Activated CD8-positive, alpha-beta memory T cell treated with anti-CD3 and anti-CD28 coated beads for 1 hour (primary cell): ENCODE data around the gene PROZ.

Experiments used
- DNase-seq, 2 donors: peaks; one replicate each; pipeline ENCODE4 v3.0.0-alpha.2; 2020; ENCODE audit warnings: low read depth in 1 of 2; ENCODE audit errors: extremely low read depth in 1 of 2

PROZ gene

DNA sequence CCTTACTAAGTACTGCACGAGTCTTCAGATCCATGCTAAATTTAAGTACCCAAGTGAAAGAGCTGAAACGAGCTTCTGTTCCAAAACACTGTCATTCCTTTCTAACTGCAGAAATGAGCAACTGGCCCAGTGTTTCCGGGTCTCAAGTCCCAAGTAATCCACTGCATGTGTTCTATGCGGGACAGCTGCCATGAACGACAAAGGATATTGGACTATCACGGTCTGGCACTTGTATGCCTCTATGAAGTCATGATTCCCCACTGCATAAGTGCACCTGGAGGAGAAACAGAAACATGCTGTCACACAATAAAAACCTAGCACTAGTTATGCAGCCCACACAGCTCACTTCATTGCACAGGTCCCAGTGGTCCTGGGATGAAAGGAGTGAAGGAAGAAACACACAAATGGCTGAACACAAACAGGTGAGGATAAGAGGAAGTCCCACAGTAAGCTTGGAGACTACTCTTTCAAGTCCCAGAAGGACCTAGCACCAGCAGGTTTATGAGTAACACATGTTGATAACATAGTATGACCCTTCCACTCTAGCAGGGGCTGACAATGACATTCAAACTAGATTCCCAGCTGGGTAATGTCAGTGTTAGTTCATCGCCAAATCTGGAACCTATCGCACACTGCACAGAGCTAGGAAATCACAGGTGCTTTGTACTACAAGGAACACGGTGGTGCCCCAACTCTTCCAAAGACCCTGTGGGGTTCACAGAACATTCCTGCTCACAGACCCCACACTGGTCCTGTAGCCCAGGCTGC lies 38.7 kb downstream of the PROZ start:
- no peak for DNase-seq

DNA sequence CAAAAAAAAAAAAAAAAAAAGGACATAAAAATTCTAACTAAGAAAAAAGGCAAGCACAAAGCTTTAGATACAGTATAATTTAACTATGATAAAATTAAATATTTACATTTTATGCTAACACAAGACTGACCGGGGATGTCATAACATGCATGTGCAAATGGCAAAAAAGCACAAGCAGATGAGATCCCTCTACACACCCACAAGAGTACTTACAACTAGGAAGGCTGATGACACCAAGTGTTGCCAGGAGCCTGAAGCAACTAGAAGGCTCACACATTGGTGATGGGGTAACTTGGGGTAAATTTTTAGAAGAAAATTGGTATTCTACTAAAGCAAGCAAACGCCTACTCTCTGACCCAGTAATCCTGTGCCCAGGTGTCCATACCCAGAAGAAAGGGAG lies 43.4 kb downstream of the PROZ start:
- DNase-seq = no peak

DNA sequence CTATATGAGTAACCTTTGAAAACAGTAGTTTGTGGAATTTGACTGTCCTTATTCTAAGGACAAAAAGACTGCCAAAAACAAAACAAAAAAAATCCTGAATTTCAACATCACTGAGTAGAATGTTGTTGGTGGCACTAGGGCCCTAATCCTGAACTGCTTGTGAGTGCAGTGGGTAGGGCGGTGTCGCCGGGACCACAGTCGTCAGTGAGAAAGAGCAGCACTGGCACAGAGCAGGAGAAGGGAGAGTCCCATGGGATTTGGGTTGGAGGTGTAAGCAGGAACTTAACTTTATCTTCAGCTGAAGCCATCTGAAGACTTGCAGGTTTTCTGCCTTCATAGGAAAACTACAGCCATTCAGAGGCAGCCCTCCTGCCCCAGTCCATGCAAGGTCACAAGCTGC lies 44.5 kb downstream of the PROZ start:
- DNase-seq = no peak

DNA sequence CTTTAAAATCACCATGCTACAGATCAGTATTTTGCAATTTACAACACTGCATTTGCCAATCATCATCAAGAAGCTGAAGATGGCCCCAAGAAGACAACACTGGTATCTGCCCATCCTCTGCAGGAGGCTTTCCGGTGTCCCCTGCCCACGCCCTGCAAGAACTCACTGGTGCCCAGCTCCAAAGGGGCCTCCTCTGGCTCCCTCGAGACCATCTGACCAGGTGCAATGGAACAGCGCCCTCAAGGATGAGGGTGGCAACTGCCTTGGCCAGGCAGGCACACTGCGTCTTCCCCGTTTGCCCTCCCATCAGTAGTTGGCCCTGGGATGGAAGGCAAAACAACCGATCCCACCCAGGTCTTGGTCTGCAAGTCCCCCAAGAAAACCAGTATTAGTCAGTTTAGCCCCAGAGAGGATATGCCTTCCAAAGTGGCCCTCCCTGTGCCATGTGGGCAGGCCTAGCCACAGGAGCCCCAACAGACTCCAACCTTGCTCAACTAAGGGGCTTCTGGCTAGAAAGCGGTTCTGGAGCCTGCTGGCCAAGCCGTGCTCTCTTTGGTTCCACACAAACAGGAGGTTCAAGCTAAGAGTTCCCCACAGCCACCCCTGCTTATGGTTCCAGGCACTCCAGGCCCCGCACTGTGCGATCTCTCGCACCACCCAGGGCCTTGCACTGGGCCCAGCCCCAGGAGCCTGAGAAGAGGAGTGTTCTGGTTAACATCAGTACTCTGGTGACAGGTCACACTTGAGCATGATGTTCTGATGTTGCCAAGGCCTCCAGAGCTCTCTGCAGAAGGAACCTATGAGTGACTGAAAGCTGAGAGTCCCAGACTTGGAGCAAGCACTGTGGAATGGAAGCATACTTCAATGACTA lies 45.3 kb downstream of the PROZ start:
- DNase-seq = no peak

DNA sequence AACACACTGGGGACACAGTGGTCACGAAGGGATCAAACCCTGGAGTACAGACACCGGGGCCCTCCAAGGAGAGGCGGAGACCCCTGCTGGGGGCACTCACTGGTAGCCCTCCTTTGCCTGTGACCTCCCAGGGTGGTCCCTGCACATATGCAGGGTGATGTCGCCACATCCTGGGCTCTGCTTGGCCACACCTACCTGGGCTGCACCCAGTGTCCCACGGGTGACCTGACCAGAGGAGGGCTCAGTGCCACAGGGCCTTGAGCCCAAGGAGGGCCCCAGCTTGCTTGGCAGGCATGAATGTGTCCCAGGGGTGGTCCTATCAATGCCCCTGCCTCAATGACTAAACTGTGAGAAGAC lies 45.9 kb downstream of the PROZ start:
- no peak for DNase-seq

DNA sequence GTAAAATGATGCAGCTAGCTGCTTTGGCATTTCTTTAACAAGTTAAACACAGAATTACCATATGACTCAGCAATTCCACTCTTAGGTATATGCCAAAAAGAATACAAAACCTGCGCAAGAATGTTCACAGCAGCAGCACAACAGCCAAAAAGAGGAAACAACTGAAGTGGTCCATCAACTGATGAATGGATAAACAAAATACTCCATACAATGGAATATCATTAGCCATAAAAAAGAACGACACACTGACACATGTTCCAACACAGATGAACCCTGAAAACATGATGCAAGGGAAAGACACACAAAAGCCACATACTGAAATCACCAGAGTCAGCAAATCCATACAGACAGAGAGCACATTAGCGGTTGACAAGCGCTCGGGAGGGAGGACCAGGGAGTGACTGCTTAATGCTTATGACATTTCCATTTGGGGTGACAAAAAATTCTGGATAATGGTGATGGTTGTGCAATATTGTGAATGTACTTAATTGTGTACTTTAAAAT lies 47.0 kb downstream of the PROZ start:
- no peak for DNase-seq

DNA sequence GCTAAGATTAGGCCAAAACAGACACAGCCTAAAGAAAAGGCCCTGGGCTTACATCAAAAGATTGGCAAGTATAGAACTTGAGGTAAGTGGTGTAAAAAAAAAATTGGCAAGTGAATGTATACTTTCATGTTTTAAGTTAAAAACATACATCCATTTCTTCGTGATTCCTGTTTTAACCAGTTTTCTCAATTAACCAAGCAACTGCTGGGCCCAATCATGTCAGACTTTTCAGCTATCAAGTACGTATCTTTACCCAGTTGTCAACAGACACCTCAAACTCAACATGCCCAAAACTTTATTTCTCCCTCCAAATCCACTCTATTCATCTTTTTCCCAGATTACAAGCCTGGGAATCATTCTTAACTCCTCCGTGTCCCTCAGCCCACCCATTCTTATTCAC lies 49.0 kb downstream of the PROZ start:
- DNase-seq = no peak

DNA sequence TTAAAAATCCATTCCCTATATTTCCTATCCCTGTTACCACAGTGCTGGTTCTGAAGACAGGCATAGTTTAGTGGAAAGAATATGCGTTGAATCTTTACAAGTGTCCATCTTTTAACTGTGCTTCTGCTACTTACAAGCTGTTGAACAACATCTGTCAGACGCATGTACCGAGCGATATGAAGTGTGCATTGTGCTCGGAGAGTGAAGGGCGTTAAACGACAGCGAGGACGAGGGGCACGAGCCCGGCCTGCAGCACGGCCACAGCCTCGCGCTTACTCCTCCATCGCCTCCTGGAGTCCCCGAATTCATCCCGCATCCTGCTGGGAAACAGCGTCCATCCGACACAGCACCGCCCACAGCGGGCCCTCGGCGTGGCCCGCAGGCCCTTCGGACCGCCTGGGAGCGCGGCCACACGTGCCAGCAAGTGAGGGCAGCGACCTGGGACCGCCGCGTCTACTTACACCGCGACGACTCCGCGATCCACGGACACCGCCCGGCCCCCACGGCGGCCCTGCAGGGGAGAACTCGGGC lies 49.5 kb downstream of the PROZ start:
- DNase-seq = no peak

DNA sequence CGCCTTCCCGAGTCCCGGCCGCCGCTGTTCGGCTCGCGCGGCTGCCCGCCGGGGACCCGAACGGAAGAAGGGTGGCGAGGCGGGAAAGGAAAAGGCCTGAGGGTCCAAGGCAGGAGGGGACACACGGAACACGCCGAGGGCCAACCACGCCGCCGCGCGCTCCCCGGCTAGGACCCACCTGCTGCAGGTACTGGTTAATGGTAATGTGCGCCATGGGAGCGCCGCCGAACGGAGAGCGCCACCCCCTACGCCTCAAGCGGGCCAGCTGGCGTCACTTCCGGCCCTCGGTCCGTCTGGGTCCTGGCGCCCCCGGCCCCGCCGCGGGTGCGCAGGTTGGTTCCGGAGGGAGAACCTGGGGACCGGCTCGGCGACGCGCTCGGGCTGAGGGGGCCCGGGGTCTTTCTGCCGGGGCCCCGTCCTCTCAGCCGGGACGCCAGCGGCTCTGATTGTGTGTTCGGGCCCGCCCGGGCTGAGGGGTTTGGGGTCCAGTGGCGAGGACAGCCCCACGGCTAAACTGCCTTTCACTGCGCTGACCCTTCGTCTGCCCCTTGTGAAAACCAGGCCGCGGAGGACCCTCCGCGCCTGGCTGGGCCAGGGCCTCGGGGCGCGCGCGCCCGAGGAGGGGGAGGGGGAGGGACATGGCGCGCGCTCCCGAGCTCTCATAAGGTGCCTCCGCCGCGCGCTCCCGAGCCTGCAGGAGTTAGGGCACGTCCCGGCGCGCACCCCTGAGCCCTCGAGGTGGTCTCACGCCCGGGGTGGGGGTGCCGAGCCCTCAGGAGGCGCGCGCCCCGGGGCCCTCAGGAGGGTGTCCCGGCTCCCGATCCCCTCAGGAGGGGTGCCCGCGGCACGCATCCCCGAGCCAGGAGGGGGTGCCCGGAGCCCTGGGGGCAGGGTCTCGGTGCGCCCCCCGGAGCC lies 50.2 kb downstream of the PROZ start, which contains the start of gene PCID2:
Gene PCID2, minus strand, starts transcription at position 249 of the 915 bp plus-strand sequence. Its CDS starts 35 bp downstream, at position 214.
- peak; percentile 61 to 86 for DNase-seq

DNA sequence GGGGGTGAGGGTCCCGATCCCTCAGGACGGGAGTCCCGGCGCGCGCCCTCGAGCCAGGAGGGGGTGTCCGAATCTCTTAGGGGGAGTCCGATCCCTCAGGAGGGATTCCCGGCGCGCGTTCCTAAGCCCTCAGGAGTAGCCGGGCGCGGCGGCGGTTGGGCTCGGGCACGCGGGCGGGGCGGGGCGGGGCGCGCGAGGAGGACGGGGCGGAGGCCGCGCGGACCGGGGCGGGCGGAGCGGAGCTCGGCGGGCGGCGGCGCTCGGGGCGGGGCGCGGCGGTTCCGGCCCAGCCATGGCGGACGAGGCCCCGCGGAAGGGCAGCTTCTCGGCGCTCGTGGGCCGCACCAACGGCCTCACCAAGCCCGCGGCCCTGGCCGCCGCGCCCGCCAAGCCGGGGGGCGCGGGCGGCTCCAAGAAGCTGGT lies 50.9 kb downstream of the PROZ start, which contains the start of gene CUL4A:
Gene CUL4A, plus strand, starts transcription at position 278 of the 423 bp plus-strand sequence. Its CDS starts 15 bp downstream, at position 293.
- DNase-seq = peak; percentile 28 to 63

DNA sequence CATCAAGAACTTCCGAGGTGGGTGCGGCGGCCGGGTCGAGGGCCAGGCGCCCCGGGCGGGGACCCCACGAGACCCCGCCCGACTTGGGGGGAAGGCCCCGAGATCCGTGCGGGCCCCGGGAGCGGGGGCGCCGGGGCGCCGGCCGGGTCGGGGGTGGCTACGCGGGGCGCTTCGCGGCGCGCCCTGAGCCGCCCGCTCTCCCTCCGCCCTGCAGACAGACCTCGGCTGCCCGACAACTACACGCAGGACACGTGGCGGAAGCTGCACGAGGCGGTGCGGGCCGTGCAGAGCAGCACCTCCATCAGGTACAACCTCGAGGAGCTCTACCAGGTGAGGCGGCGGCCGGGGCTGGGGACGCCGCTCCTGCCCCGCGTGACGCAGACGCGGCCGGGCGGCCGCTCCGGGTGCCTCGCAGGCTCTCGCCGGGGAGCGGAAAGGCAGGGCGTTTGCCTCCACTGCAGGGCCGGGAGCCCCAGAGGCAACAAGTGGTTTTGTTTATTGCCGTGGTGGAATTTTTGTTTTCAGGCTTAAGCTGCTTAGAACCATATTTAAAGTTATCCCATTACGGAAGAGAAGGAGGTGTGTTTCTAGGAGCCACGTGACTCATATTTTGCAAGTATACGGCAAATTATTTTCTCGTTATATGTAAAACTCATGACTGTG lies 51.4 kb downstream of the PROZ start:
- DNase-seq = peak; percentile 36 to 49

DNA sequence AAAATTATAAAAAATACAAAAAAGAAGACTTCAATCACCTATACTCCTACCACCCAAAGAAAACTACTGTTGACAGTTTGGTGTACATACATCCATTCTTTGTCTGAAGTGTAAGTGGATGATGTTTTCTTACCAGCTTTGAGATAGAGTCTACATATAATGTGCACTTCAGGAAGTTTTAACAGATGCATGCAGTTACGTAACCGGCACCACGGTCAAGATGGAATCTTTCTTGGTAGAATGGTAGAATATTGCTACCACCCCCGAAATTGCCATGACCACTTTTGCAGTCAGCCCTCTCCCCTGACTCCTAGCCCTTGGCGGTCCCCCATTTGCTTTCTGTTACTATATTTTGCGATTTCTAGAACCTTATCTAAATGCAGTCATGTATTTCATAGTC lies 52.4 kb downstream of the PROZ start:
- no peak for DNase-seq

DNA sequence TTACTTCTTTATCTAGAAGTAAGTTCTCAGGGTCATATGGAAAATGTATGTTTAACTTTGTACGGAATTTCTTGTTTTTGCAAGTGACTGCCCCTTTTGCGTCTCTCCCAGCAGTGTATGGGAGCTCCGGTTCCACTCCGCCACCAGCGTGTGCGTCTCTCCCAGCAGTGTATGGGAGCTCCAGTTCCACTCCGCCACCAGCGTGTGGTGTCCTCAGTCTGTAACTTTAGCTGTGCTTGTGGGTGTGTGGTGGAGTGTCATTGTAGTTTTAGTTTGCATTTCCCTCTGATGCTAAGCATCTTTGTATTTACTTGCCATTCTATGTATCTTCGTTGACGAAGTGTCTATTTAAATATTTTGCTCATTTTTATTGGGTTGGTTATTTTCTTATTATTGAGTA lies 53.3 kb downstream of the PROZ start:
- DNase-seq = no peak

DNA sequence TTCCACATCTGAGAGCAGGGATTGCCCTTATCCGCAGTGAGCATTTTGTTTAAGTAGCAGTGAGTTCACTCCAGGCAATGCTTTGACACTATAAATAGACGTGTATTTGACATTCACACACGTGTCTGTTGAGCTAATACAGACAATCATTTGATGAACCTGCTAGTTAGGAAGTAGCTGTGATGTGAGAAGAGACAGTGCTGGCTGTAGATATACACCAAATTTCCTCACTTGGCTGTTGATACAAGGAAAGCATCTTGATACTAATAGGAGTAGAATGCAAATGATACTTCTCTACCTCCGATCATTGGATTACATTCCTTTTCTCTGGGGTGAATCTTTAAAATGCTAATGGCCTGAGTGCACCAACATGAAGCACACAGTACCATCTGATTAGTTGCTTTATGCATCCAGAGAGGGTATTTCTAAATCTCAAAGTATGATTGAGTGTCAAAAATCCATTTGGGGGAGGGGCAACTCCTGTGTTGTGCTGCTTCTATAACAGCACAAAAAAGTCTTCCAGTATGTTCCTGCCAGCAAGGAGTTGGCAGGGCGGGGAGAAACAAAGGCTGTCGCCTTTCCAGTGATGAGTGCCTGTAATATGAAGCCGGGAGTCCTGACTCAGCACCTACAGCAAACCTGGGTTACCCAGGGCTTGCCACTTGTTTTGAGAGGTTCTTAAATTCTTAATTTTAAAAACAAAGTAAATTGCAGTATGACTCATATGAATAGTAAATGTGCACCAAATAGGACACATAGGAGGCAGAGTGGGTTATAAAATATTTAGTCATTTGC lies 58.0 kb downstream of the PROZ start:
- DNase-seq = no peak

DNA sequence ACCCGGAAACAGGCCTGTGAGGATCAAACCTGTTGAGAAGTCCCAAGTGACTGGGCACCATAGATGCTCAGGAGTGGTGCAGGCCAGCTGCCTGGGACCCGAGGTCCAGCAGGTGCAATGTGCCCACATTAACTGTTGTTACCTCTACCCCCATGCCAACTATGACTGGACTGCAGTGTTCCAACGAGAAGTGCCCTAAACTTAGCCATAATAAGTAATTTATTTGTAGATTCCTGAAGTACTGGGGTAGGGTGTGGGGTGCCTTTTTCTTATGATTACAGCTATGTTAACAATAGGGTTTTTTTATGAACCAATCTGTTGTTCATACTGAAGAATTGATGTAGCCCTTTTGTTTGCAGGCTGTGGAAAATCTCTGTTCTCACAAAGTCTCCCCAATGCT lies 60.1 kb downstream of the PROZ start:
- no peak for DNase-seq

DNA sequence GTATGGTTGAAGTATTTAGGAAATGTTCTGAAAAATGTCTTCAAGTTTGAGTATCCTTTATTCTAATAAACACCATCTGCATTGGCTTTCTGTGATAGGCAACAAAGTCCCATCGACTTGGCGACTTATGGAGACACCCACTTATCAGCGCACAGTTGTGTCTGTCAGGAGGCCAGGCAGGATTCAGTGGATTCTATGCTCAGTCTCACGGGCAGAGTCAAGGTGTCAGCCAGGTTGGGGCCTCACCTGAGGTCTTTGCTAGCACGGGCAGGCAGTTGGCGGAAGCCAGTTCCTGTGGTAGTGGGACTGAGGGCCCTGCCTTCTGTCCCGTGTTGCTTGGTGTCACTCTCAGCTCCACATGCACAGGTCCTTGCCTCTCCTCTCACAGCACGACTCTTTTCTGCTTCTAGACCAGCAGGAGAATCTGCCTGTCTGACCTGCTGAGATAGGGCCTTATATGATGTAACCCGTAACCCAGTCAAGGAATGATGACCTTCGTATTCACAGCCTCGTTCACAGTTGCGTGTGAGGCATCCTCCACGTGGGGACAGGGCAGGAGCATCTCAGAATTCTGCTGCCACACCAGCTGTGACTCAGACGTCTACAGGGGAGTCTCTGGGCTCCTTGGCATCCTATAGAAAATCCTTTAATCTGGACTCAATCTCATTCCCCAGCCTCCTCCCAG lies 61.0 kb downstream of the PROZ start:
- DNase-seq = no peak

DNA sequence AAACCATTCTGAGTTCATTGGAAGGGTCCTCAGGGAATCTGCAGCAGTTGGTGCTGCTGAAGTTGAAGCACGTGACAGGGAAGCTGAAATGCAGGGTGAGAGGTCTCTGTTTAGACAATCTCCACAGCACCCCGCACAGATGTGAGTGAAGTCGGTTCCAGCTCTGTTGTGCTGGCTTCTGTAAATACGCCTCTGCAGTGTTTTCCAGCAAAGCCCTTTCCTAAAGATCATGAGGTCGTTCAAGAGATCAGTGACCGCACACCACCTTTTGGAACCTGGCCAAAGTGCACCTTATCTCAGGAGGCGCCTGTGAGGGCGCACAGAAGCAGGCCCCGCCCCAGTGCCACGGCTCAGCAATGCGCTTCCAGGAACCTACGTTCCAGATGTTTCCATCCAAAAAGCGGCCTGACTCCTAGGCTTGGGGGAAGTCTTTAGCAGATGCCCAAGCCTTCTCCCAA lies 61.7 kb downstream of the PROZ start:
- no peak for DNase-seq

DNA sequence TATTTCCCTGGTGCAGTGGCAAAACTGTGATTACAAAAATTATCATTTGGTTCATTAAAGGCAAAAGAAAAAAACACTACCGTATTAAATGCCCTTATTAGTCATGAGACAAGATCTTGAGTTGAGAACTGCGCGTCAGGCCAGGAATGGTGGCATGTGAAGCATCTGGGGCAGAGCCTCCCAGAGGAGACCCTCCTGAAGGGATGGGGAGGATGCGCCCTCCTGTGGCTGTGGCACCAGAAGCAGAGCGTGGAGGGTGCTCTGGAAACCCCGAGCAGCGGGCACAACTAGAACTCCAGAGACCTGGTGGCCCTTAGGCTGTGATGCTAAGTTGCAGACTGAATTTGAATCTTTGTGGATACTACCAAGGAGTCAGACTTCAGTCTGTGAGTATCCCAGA lies 62.4 kb downstream of the PROZ start:
- no peak for DNase-seq
